Cardiac fibroblast (primary cell): ENCODE results near the gene PEX11G.

Experiments used
- DNase-seq, 2 donors: peaks; one replicate each; pipeline versions ENCODE4 v3.0.0 to v3.0.0-alpha.2; 2010; ENCODE audit warnings: low read depth in 2 of 2
- H3K4me3 ChIP-seq, 2 donors: replicated peaks in 1 of 2; 1 replicate in 1 of 2; 2 replicates in 1 of 2; pipeline ENCODE4 v1.5.1; 2011; ENCODE audit warnings: low read depth in 2 of 2, low read length in 2 of 2, mild to moderate bottlenecking in 2 of 2, moderate library complexity in 1 of 2
- CTCF ChIP-seq: IDR thresholded peaks from one replicate; pipeline ENCODE4 v1.5.1; 2011; ENCODE audit warnings: low read depth, mild to moderate bottlenecking, low read length, inconsistent platforms

PEX11G gene

GRCh38 chr19:7526059-7526929 lies 37.5 kb upstream of the PEX11G start:
- no peak for TF ChIP-seq CTCF
- DNase-seq, result no peak
- H3K4me3 ChIP-seq, result no peak overlapping the region

DNA sequence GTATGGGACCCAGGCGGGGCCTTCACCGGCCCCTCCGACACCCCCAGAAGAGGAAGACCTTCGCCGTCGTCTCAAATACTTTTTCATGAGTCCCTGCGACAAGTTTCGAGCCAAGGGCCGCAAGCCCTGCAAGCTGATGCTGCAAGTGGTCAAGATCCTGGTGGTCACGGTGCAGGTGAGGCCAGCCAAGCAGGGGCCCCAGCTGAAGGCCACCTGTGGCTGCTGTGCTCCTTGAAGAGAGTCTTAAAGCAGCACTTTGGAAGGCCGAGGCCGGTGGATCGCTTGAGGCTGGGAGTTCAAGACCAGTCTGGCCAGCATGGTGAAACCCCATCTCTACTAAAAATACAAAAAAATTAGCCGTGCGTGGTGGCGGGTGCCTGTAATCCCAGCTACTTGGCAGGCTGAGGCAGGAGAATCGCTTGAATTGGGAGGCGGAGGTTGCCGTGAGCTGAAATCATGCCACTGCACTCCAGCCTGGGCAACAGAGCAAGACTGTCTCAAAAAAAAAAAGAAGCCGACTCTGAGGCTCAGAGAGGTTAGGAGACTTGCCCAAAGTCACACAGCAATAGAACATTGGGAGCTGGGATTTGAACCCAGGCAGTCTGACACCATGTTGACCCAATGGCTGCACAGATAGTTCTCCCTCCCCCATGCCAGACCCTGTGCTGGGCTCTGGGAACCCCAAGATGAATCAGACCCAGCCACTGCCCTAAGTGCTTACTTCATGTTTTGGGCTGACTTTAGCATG lies 36.3 kb upstream of the PEX11G start:
- no peak for TF ChIP-seq CTCF
- no peak overlapping the region for H3K4me3 ChIP-seq
- DNase-seq, result no peak

GRCh38 chr19:7524523-7524922 lies 35.7 kb upstream of the PEX11G start:
- no peak overlapping the region for H3K4me3 ChIP-seq
- DNase-seq, result no peak
- no peak for TF ChIP-seq CTCF

GRCh38 chr19:7522923-7523667 lies 34.3 kb upstream of the PEX11G start:
- peak overlapping the region; percentile 77 to 83 for H3K4me3 ChIP-seq
- no peak for TF ChIP-seq CTCF
- DNase-seq, result peak; percentile 22 to 37

GRCh38 chr19:7522072-7522922 lies 33.5 kb upstream of the PEX11G start, which contains the start of gene MCOLN1:
MCOLN1 (plus strand) TSS chr19:7522624; CDS start chr19:7522751, 127 bp downstream.
- peak within 1 kb of the TSS; percentile 77 to 83 for H3K4me3 ChIP-seq
- peak; percentile 97 to 98 for DNase-seq

More at GRCh38 chr19:7522072-7522922, 33.5 kb upstream of the PEX11G start, which contains the start of gene MCOLN1:
- no peak for TF ChIP-seq CTCF
